ENCODE measurements around the gene BRI3BP.

GRCh38 chr12:125068391-125068790 lies 74.9 kb downstream of the BRI3BP start:
- TF ChIP-seq POLR2A (IDR thresholded peaks at IDR 0.05) (no peak), CTCF (IDR thresholded peaks at IDR 0.05) (no peak)
